ENCODE results near the gene LCOR. TPM values are rescaled to one million over a fixed set of nuclear protein-coding genes. Genes with fewer than 3 reads are reported as not detected.

Gene LCOR
- total RNA-seq, 1 donor from 2014 or later: 26.2 TPM

DNA sequence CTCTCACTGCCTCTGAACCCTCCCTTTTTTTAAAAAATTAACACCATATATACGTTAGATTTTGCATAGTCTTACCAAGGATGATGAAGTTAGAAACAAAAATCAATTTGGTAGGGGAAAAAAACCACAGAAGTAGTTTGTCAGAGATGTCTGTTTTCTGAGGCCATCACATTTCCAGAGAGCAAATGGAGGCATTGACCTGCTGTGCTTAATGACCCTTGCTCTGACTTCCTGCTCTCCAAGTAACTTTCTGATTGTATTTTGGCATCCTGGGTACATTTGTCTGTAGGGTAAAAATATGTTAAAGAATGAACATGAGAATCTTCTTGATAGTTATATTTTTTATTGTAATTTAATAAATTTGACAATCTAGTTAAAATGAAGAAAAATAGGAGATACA, 140.2 kb downstream of the LCOR start:
- Mint-ChIP-seq H3K27ac (no peak overlapping the region), H3K4me3 (no peak overlapping the region), H3K9me3 (no peaks in the 10 kb centered on the region), H3K4me1 (ENCODE audit: low read depth) (no peaks in the 10 kb centered on the region), H3K27me3 (ENCODE audit: insufficient read depth) (no peaks in the 10 kb centered on the region), H3K36me3 (ENCODE audit: low read depth) (no peaks in the 10 kb centered on the region)
- no peak for DNase-seq (ENCODE audit: low spot score)
- intact Hi-C loops (cut with micrococcal nuclease): loop anchor here (10.0 kb wide), 1 partner anchor 363 kb away; the partner anchor contains the start of gene FRAT2

GRCh38 chr10:96973809-96974747, 142.0 kb downstream of the LCOR start:
- H3K36me3 Mint-ChIP-seq (ENCODE audit: low read depth): peaks cover 1% of the 10 kb centered on the region
- H3K4me3 Mint-ChIP-seq: no peak overlapping the region
- no peak for DNase-seq (ENCODE audit: low spot score)
- H3K27me3 Mint-ChIP-seq (ENCODE audit: insufficient read depth): no peaks in the 10 kb centered on the region
- H3K9me3 Mint-ChIP-seq: no peaks in the 10 kb centered on the region
- H3K4me1 Mint-ChIP-seq (ENCODE audit: low read depth): peaks cover 18% of the 10 kb centered on the region
- intact Hi-C loops (cut with micrococcal nuclease): loop anchor here (10.0 kb wide), 1 partner anchor 361 kb away; the partner anchor contains the start of gene FRAT2
- no peak overlapping the region for H3K27ac Mint-ChIP-seq

- intact Hi-C loops (cut with micrococcal nuclease): loop anchor here (5.0 to 10.0 kb wide), 2 partner anchors 360 to 452 kb away; partner anchors contain the start of genes FRAT2 and PGAM1
- peaks cover 1% of the 10 kb centered on the region for H3K36me3 Mint-ChIP-seq (ENCODE audit: low read depth)
- H3K27me3 Mint-ChIP-seq (ENCODE audit: insufficient read depth): no peaks in the 10 kb centered on the region
Observed at GRCh38 chr10:96975136-96975535, 143.0 kb downstream of the LCOR start.

GRCh38 chr10:96978621-96979154, 146.6 kb downstream of the LCOR start:
- H3K36me3 Mint-ChIP-seq (ENCODE audit: low read depth): peaks cover 22% of the 10 kb centered on the region
- H3K4me3 Mint-ChIP-seq: peak overlapping the region; percentile 62
- no peak for DNase-seq (ENCODE audit: low spot score)
- H3K27me3 Mint-ChIP-seq (ENCODE audit: insufficient read depth): no peaks in the 10 kb centered on the region
- peak overlapping the region; percentile 88 for H3K27ac Mint-ChIP-seq
- H3K4me1 Mint-ChIP-seq (ENCODE audit: low read depth): peaks cover 25% of the 10 kb centered on the region
- no peaks in the 10 kb centered on the region for H3K9me3 Mint-ChIP-seq
- intact Hi-C loops (cut with micrococcal nuclease): loop anchor here (1.0 to 10.0 kb wide), 9 partner anchors 13 to 449 kb away; partner anchors contain the start of genes FRAT2 and PGAM1

More at GRCh38 chr10:96975136-96975535, 143.0 kb downstream of the LCOR start:
- H3K4me3 Mint-ChIP-seq: no peak overlapping the region
- H3K9me3 Mint-ChIP-seq: no peaks in the 10 kb centered on the region
- H3K4me1 Mint-ChIP-seq (ENCODE audit: low read depth): peaks cover 25% of the 10 kb centered on the region
- no peak overlapping the region for H3K27ac Mint-ChIP-seq
- no peak for DNase-seq (ENCODE audit: low spot score)

- H3K27ac Mint-ChIP-seq: no peak overlapping the region
- peaks cover 2% of the 10 kb centered on the region for H3K27me3 Mint-ChIP-seq (ENCODE audit: insufficient read depth)
- H3K4me1 Mint-ChIP-seq (ENCODE audit: low read depth): peaks cover 34% of the 10 kb centered on the region
- peaks cover 22% of the 10 kb centered on the region for H3K36me3 Mint-ChIP-seq (ENCODE audit: low read depth)
- no peak overlapping the region for H3K4me3 Mint-ChIP-seq
- intact Hi-C loops (cut with micrococcal nuclease): no loop called here
- DNase-seq (ENCODE audit: low spot score): no peak
- H3K9me3 Mint-ChIP-seq: no peaks in the 10 kb centered on the region
Observed at GRCh38 chr10:96982149-96982930, 150.2 kb downstream of the LCOR start.

GRCh38 chr10:96984541-96985131, 152.5 kb downstream of the LCOR start:
- Mint-ChIP-seq H3K4me3 (no peak overlapping the region), H3K4me1 (ENCODE audit: low read depth) (peaks cover 11% of the 10 kb centered on the region), H3K27me3 (ENCODE audit: insufficient read depth) (peaks cover 2% of the 10 kb centered on the region), H3K9me3 (no peaks in the 10 kb centered on the region), H3K36me3 (ENCODE audit: low read depth) (peaks cover 21% of the 10 kb centered on the region), H3K27ac (no peak overlapping the region)
- intact Hi-C loops (cut with micrococcal nuclease): no loop called here
- DNase-seq (ENCODE audit: low spot score): no peak

DNA sequence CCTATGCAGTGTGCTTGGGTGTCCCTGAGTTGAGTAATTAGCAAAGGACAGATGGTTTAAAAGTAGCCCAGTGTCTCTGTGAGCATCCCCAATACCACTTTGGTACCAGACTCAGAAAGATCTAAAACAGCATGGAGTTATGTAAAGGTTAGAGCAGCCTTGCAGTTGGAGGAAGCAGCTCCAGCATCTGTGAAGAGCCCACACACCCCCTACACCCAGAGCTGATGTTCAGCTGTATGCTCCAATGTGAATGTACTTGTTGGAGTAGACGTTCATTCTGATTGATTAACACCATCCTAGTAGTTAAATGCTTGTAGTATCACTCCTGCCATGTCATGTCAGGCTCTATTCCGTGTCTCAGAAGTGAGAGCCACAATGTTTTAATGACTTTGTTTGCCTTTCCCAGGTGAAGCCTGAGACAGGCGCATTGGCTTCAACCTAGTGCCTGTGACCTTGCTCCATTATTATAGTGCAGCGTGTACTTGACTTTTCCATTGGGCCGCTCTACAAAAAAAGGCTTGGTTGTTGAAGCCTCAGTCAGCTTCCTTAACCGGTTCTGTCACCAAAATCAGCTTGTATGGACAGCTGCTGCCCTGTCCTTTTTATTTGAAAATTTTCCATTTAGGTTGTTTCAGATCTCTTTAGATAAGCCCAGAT, 154.2 kb downstream of the LCOR start:
- no peaks in the 10 kb centered on the region for H3K9me3 Mint-ChIP-seq
- intact Hi-C loops (cut with micrococcal nuclease): no loop called here
- peaks cover 2% of the 10 kb centered on the region for H3K27me3 Mint-ChIP-seq (ENCODE audit: insufficient read depth)
- H3K4me1 Mint-ChIP-seq (ENCODE audit: low read depth): peaks cover 13% of the 10 kb centered on the region
- DNase-seq (ENCODE audit: low spot score): no peak
- peaks cover 14% of the 10 kb centered on the region for H3K36me3 Mint-ChIP-seq (ENCODE audit: low read depth)
- no peak overlapping the region for H3K4me3 Mint-ChIP-seq
- H3K27ac Mint-ChIP-seq: no peak overlapping the region

GRCh38 chr10:96987141-96987841, 155.2 kb downstream of the LCOR start:
- H3K9me3 Mint-ChIP-seq: no peaks in the 10 kb centered on the region
- intact Hi-C loops (cut with micrococcal nuclease): no loop called here
- H3K4me1 Mint-ChIP-seq (ENCODE audit: low read depth): peaks cover 14% of the 10 kb centered on the region
- H3K4me3 Mint-ChIP-seq: no peak overlapping the region
- H3K27me3 Mint-ChIP-seq (ENCODE audit: insufficient read depth): peaks cover 2% of the 10 kb centered on the region
- H3K36me3 Mint-ChIP-seq (ENCODE audit: low read depth): peaks cover 6% of the 10 kb centered on the region
- H3K27ac Mint-ChIP-seq: no peak overlapping the region
- no peak for DNase-seq (ENCODE audit: low spot score)

DNA sequence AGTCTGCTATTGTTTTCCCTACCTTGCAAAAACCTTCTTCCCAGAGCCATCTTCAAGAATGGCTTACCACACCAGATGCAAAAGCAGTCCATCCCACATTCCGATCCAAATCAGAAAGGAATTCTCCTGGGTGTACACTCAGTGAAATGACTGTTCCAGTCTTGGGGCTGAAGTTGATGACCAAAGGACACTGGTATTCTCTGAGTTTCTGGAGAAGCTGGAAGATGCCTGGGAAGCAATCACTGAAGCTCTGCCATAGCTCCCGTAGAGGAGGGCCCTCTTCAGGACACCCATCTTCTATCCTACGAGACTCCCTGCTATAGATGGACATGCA, 155.7 kb downstream of the LCOR start:
- intact Hi-C loops (cut with micrococcal nuclease): no loop called here
- H3K27ac Mint-ChIP-seq: no peak overlapping the region
- peaks cover 2% of the 10 kb centered on the region for H3K36me3 Mint-ChIP-seq (ENCODE audit: low read depth)
- H3K4me1 Mint-ChIP-seq (ENCODE audit: low read depth): peaks cover 14% of the 10 kb centered on the region
- no peaks in the 10 kb centered on the region for H3K9me3 Mint-ChIP-seq
- DNase-seq (ENCODE audit: low spot score): no peak
- peaks cover 2% of the 10 kb centered on the region for H3K27me3 Mint-ChIP-seq (ENCODE audit: insufficient read depth)
- no peak overlapping the region for H3K4me3 Mint-ChIP-seq

DNA sequence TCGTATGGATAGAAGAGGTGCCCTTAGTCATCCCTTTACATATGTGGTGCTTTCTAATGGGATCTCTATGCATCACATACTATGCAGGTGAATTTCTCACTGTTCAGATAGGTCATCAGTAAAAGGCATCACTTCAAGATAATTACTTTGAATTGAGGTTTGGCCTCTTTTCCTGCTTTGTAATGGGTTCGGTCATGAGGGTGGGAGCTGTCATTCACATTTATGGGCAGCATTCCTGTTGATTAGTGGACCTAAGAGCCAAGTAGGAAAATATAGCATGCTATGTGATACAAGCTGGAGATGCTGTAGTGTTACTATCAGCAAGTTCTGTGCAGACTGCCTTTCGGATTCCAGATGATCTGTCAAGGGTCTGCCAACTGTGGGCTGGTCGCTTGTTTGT, 156.3 kb downstream of the LCOR start:
- DNase-seq (ENCODE audit: low spot score): no peak
- peaks cover 14% of the 10 kb centered on the region for H3K4me1 Mint-ChIP-seq (ENCODE audit: low read depth)
- no peaks in the 10 kb centered on the region for H3K9me3 Mint-ChIP-seq
- intact Hi-C loops (cut with micrococcal nuclease): no loop called here
- no peak overlapping the region for H3K4me3 Mint-ChIP-seq
- peaks cover 2% of the 10 kb centered on the region for H3K27me3 Mint-ChIP-seq (ENCODE audit: insufficient read depth)
- no peak overlapping the region for H3K27ac Mint-ChIP-seq
- no peaks in the 10 kb centered on the region for H3K36me3 Mint-ChIP-seq (ENCODE audit: low read depth)

- Mint-ChIP-seq H3K27ac (no peak overlapping the region), H3K4me3 (no peak overlapping the region), H3K27me3 (ENCODE audit: insufficient read depth) (peaks cover 2% of the 10 kb centered on the region), H3K4me1 (ENCODE audit: low read depth) (peaks cover 9% of the 10 kb centered on the region), H3K9me3 (no peaks in the 10 kb centered on the region), H3K36me3 (ENCODE audit: low read depth) (no peaks in the 10 kb centered on the region)
- DNase-seq (ENCODE audit: low spot score): no peak
- intact Hi-C loops (cut with micrococcal nuclease): loop anchor here (1.0 kb wide), 1 partner anchor 13 kb away; no protein-coding TSS in a partner anchor
Observed at GRCh38 chr10:96991313-96991841, 159.3 kb downstream of the LCOR start.

Measured in activated T-helper 1 cell treated with anti-CD3 and anti-CD28 coated beads, Interleukin-12 subunit alpha, Interleukin-12 subunit beta, Interleukin-2, Interleukin-4 antibody, amounts not matched to agents 30 ng/mL and 10 ng/mL and 1 ng/mL, durations not matched to agents 14 hours and 24 hours and 36 hours (primary cell).